ENCODE results near the gene GSN.
"Not testable (repeated sequence)": the region's sequence is repeated elsewhere in the genome, so short reads cannot be mapped to it uniquely, and the experiment has no call there.

The GSN gene

DNA sequence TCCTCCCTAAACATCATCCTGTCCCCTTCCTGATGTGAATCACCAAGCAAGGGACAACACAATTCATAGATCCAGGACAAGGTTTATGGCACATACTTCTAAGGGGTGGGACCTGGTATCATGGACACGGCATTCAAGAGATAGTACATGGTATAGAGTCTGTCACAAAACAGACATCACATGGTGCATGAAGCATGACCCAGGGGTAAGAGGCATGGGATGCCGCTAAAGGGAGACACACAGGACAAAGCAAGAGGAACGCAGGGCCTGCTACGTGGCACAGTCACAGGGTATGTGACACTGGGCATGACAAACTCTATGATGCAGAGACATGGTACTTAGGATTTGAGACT is 20.7 kb downstream of the GSN start:
- DNase-seq, result no peak

DNA sequence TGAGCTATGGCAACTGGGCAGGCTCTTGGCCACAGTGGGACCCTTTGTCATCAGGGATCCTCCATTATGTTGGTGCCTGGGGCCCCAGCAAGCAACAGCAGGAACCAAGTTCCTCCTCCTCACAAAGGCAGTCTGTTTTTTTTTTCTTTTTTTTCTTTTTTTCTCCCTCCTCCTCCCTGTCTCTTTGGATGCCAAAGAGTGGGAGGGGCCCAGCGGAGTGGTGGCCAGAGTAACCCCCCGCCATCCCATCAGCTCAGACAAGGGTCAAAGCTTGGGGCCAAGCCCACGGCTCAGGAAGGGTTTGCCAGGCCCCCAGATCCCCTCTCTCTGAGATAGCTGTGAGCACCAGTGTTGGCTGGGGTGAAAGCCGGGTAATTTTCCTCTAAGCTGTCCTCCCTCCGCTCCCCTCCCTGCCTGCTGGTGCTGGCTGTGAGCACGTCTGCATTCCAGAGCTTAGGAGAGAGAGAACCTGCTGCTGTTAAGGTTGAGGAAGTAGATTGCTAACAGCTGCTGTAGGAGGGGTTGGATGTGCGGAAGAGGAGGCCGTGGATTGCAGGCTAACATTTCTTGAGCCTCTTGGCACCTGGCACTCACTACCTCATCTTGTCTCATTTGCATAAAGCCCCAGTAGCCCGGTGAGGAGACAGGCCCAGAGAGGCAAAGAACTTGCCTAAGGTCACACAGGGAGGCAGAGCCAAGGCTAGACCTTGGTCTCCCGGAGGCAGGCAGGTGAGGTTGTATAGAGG is 21.2 kb downstream of the GSN start:
- no peak for DNase-seq

GRCh38 chr9:121289772-121290370 is 21.9 kb downstream of the GSN start:
- DNase-seq, result no peak

DNA sequence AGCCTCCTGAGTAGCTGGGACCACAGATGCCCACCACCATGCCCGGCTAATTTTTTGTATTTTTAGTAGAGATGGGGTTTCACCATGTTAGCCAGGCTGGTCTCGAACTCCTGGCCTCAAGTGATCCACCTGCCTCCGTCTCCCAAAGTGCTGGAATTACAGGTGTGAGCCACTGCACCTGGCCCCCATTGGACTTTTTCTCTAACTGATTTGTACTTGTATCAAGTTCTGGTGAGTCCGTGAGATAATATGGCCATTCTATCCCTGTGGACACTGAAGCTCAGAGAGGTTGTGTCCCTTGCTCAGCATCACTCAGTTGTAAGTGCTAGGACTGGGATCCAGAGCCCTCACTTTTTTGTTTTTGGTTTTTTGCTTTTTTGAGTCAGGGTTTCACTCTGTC is 23.6 kb downstream of the GSN start:
- DNase-seq, result not testable (repeated sequence)

DNA sequence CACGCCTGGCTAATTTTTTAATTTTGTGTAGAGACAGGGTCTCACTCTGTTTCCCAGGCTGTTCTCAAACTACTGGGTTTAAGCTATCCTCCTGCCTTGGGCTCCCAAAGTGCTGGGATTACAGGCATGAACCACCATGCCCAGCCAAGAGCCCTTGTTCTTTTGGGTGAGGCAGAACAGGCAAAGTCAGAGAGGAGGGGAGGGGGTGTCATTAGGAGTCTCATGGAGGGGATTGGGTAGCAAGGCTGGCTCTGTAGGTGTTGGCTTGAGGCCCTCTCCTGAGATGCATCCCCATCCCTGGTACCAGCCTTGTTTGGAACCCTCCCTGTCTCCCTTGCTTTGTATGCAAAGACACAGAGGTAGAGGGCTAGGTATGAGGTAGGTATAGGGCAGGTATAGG is 24.1 kb downstream of the GSN start:
- DNase-seq, result no peak

DNA sequence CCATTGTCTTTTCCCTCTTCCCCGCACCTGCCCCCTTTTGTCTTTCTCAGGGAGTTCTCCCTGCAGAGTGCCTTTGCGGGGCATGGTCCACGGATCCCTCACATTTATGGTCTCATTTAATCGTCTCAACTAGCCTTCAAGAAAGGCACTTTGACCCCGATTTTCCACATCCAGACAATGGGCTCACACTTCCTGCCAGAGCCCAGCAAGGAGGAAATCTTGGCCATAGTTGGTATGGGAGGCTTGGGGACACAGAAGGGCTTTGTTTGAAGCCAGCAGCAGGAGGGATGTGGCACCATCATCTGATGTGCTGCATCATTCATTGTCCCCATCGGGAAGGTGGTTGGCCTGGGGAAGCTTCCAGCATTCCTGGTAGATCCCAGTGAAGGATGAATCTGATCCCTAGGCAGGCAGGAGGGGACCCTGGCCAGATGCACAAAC is 24.9 kb downstream of the GSN start:
- DNase-seq, result no peak

DNA sequence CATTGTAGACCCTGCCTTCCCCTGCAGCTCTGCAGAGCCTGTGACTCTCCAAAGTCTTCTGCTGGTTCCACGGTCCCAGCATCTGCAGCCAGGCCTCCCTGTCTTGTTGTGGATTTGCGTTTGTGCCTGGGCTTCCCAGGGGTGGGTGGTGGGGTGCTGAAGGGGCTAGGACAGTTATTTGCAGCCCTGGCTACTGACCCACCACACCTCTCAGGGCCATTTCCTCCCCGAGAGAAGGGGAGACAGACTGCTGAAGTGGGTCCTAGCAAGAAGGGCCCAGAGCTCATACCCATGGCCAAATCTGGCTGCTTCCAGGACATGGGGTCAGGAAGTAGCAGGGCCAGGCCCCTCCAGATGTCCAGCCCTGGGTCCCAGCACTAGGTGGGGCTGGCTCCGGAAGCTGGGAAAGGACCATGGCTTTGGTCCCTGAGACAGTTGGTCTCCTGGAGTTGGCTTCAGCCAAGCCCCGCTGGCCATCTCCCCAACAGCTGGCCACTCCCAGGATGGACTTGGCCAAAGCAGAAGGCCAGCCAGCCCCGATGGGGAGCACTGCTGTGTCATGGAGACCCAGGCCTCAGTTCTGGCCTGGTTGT is 26.3 kb downstream of the GSN start:
- DNase-seq, result no peak

DNA sequence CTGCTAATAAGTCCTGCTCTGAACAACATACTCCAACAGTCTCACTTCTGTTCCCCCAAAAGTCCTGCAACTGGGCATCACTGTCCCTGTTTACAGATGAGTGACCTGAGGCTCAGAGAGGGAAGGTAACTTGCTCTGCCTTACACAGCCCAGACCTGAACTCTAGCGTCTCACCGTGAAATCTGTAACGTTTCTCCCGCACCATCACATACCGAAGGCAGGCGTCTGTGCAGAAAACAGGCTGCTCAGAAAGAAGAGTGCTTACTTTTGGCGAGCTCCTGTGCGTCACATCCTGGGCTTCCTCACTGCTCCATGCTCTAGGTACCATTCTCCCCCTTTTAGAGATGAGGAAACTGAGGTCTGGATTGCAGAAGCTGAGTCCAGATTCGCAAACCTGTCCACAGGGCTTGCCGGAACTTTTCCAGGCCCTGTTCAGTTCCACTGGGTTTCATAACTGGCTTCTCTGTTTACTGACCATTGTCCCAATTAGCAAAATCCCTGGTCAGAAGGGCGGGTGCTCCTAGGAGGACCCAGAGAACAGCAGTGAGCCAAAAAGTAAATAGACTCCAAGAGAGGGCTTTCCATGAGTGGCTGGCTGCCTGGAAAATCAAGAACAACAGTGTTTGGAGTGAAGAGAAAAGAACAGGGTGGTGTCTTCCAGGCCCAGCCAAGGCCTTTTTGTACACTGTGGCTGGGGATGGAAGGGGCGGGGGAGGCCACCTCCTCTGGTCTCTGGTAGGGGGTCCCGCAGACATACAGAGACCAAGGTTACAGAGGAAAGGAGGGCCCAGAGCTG is 27.1 kb downstream of the GSN start:
- no peak for DNase-seq

DNA sequence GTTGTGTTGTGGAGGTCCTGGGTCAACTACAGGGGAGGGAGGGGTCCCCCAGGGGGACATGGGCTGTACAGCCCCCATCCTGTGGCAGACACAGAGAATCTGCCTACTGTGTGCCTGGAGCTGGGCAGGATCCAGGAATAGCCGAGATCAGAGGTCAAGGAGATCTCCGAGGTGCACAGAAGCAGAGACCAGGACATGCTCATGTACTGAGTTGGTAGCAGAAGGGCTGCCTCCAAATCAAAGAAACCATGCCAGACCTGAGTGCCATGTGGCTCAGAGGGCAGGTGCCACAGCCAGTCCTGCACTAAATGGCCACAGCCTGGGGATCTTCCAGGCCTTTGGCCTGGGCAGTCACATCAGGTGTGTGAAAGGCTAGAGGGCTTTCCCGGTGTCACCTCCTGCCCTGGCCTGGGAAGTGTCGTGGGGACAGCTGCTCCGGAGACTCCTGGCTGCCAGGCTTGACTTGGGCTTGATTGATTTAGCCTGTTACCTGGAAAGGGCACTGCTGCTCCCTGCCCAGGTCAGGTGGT is 27.8 kb downstream of the GSN start:
- DNase-seq, result no peak

GRCh38 chr9:121296213-121297127 is 28.5 kb downstream of the GSN start:
- no peak for DNase-seq

- no peak for DNase-seq
These were observed 29.4 kb downstream of the GSN start for GRCh38 chr9:121297389-121297788.

GRCh38 chr9:121298016-121298538 is 30.1 kb downstream of the GSN start:
- DNase-seq, result no peak

DNA sequence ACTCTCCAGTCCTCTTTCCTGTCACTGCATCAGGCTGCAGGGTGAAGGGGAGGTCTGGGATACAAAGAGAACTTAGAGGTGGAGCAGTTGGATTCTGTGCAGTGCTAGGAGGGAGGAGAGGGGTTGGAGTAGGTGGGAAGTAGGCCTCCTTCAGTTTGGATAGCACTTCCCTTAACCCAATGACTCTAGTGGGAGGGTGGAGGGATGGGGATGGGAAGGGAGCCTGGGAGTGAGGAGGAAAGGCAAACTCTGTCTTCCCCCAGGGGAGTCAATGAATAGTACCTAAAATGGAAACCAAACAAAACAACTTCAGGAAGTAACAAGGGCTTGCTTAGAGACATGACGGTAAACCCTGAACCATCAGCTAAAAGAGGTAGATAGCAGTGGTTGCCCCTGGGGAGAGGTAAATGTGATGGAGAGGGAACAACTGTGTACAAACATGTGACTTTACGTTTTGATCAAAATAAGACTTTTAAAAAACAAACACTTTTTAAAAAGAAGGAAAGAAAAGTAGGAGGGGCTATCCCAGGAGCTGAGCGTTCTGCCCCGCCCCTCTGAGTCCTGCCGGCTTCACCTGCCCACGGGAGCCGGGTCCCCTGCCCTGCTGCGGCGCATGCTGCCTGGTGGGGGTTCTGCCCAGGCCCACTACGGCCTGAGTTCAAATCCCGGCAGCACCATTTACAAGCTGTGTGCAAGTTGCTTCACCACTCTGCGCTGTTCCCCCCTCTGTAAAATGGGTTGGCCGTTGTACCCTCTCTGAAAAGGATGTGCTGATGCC is 30.9 kb downstream of the GSN start:
- DNase-seq, result no peak

DNA sequence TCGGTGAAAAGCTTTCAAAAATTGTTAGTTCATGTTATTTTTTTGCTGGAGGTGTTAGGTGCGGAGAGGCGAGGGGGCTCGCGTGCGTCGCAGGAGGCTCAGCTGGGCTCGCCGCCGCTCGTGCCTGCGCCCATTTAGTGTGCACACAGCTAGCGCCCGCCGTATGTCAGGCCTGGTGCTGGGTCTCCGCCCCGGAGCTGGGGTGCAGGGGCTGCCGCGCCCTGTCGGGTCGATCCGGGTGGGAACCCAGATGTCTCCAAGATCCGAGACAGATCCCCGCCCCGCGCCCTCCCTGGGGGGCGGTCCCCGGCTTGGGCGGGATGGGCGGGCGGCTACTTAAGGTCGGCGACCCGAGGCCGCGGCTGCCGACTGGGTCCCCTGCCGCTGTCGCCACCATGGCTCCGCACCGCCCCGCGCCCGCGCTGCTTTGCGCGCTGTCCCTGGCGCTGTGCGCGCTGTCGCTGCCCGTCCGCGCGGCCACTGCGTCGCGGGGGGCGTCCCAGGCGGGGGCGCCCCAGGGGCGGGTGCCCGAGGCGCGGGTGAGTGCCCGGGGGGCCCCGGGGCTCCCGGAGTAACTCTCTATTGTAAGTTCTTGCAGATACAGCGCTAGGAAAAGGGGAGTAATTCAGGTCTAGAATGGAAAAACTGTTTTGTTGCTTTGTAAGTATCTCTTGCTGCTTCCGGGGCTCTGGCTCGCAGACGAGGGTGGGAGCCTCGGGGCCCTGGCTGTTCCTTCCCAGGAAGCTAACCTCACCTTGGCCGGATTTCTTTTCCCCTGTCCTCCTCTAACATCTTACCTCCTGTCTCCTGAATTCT is 31.7 kb downstream of the GSN start:
- DNase-seq, result no peak

DNA sequence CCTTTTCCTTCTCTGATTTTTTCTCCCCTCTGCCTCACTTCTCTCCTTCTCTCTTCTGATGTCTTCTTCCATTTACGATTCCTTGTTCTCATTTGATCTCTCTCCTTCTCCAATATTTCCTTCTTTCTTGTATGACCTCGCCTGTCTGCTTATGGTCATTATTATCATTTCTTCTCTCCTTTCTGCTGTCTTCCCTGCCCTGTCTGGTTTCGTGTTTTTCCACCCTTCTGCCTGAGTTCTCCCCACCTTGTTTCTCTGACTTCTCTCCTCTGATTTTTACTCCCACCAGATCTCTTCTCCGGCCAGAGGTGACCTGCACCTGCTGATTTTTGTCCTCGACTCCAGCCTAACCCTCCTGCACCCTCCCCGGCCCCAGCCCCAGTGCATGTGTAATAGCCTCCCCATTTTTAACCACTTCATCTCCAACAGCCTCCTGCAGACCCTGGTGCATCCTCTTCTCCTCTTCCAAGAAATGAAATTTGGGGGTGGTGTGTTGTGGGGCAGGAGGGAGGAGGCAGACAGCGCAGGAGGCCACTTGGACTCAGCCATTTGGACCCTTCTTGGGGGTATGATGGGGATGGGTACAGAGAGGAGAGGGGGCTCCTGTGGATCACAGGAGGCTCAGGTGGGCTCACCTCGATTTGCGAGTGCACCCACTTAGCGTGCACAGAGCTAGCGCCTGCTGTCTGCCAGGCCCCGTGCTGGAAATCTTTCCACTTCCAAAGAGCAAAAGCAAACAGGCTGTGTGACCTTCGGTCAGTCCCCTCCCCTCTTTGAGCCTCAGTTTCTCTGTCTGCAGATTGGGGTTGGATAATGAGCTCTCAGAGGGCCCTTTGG is 32.5 kb downstream of the GSN start:
- no peak for DNase-seq

DNA sequence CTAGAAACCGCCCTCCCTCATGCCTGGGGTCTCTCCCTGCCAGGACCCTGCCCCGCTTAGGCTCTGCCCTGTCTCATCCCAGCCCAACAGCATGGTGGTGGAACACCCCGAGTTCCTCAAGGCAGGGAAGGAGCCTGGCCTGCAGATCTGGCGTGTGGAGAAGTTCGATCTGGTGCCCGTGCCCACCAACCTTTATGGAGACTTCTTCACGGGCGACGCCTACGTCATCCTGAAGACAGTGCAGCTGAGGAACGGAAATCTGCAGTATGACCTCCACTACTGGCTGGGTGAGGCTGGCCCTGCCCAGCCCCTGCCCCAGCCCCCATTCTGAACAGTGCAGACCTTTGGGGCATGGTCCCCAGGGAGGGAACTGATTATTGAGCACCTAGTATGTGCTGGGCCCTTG is 33.9 kb downstream of the GSN start:
- no peak for DNase-seq

DNA sequence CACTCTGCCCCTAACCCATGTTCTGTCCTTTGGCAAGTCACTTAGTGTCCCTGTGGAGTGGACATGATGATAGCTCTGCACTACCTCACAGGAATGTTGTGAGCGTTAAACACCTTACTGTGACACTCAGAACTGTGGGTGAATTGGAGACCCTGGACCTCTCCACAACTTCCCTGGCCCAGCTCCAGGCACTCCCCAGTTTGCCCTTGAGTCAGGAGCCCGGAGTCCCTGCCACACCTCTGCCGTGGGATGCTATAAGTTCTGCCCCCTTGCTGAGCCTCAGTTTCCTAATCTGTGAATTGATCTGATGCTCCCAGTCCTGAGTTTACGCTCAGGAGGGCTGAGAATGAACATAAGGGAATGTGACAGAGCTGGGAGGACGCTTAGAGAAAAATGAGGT is 34.4 kb downstream of the GSN start:
- no peak for DNase-seq

DNA sequence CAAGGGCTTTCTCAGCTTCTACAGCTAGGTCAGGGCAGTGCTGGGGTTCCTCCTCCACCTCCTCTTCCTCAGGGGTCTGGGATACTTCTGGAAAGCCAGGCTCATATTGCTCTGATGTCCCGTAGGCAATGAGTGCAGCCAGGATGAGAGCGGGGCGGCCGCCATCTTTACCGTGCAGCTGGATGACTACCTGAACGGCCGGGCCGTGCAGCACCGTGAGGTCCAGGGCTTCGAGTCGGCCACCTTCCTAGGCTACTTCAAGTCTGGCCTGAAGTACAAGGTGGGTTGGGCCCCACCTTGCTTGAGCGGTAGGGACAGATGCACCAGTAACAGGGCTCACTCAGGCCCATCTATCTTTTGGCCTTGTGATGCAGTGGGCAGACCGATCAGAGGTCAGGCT is 34.8 kb downstream of the GSN start:
- DNase-seq, result no peak
